Measurements from ENCODE around the gene GIPC1. TPM values are rescaled to one million over a fixed set of nuclear protein-coding genes. Genes with fewer than 3 reads are reported as not detected.
"Not testable (repeated sequence)": the region's sequence is repeated elsewhere in the genome, so short reads cannot be mapped to it uniquely, and the experiment has no call there.

Gene GIPC1
- polyA plus RNA-seq, 1 of the 3 experiments (the other 2 are of a cell fraction): 144 TPM

DNA sequence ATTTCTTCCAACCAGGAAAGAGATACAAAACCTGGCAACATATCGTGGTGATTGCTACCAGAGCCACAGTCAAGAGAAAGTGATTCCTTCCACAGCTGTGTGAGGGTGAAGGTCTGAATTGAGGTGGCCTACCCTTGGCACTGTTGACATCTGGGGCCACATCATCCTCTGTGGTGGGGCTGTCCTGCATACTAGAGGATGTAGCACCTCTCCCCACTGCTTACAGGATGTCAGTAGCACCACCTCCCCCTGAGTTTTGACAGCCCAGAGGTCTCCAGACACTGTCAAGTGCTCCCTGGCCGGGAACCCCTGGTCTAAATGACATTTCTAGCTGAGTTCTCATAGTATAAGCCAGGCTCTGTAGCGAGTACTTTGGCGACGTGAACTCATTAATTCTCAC lies 36.2 kb downstream of the GIPC1 start:
- DNase-seq: no peak
- no peak overlapping the region for H3K27ac ChIP-seq (ENCODE audit: low read depth in 2 of 2, low read length in 1 of 2)
- no peak overlapping the region for H3K4me3 ChIP-seq (ENCODE audit: low read depth in 2 of 2, low read length in 1 of 2)
- no peak overlapping the region for H3K9ac ChIP-seq
- H3K4me2 ChIP-seq: no peak overlapping the region
- POLR2A ChIA-PET: no interaction called here
- H2AFZ ChIP-seq (ENCODE audit: low read depth): no peak overlapping the region
- peaks cover 4% of the 10 kb centered on the region for H3F3A ChIP-seq (replicated peaks; ENCODE audit: insufficient read depth)
- 96% methylated on average over 2 of the region's 5 CpGs for WGBS (ENCODE audit: low lambda C conversion rate)
- CTCF ChIA-PET: interaction anchor here (1.8 to 3.0 kb wide), 2 partner anchors 12 to 20 kb away, joined by 5 to 8 read pairs; no protein-coding TSS in a partner anchor
- H3K9me2 ChIP-seq: no peaks in the 10 kb centered on the region
- H4K20me1 ChIP-seq (ENCODE audit: insufficient read depth): no peaks in the 10 kb centered on the region
- peaks cover 19 to 24% of the 10 kb centered on the region in 2 experiments for H3K36me3 ChIP-seq (replicated peaks in 1 of 2; ENCODE audit: control insufficient read depth in 1 of 2, insufficient read depth in 2 of 2, low read length in 1 of 2)
- H3K9me3 ChIP-seq: no peaks in the 10 kb centered on the region
- no peaks in the 10 kb centered on the region for H3K27me3 ChIP-seq (ENCODE audit: insufficient read depth)
- no peaks in the 10 kb centered on the region for H3K4me1 ChIP-seq (ENCODE audit: control insufficient read depth in 1 of 2, insufficient read depth in 2 of 2, low read depth in 1 of 2, low read length in 1 of 2)
- no peaks in the 10 kb centered on the region for H3K79me2 ChIP-seq (ENCODE audit: insufficient read depth)
- TF ChIP-seq, protein P1, sequence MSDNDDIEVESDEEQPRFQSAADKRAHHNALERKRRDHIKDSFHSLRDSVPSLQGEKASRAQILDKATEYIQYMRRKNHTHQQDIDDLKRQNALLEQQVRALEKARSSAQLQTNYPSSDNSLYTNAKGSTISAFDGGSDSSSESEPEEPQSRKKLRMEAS (IDR thresholded peaks at IDR 0.05; ENCODE audit: low read depth): no peak
- TF ChIP-seq TAF1 (IDR thresholded peaks at IDR 0.05; ENCODE audit: borderline replicate concordance, low read depth, low read length): no peak
- TF ChIP-seq, protein P2, sequence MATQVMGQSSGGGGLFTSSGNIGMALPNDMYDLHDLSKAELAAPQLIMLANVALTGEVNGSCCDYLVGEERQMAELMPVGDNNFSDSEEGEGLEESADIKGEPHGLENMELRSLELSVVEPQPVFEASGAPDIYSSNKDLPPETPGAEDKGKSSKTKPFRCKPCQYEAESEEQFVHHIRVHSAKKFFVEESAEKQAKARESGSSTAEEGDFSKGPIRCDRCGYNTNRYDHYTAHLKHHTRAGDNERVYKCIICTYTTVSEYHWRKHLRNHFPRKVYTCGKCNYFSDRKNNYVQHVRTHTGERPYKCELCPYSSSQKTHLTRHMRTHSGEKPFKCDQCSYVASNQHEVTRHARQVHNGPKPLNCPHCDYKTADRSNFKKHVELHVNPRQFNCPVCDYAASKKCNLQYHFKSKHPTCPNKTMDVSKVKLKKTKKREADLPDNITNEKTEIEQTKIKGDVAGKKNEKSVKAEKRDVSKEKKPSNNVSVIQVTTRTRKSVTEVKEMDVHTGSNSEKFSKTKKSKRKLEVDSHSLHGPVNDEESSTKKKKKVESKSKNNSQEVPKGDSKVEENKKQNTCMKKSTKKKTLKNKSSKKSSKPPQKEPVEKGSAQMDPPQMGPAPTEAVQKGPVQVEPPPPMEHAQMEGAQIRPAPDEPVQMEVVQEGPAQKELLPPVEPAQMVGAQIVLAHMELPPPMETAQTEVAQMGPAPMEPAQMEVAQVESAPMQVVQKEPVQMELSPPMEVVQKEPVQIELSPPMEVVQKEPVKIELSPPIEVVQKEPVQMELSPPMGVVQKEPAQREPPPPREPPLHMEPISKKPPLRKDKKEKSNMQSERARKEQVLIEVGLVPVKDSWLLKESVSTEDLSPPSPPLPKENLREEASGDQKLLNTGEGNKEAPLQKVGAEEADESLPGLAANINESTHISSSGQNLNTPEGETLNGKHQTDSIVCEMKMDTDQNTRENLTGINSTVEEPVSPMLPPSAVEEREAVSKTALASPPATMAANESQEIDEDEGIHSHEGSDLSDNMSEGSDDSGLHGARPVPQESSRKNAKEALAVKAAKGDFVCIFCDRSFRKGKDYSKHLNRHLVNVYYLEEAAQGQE (IDR thresholded peaks at IDR 0.05; ENCODE audit: low read depth, low read length): no peak

DNA sequence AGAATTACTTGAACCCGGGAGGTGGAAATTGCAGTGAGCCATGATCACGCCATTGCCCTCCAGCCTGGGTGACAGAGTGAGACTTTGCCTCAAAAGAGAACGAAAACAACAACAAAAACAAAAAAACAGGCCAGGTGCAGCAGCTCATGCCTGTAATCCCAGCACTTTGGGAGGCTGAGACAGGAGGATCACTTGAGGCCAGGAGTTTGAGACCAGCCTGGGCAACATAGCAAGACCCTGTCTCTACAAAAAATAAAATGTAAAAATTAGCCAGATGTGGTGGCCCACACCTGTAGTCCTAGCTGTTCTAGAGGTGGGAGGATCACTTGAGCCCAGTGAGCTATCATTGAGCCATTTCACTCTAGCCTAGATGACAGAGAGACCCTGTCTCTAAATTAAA lies 43.6 kb downstream of the GIPC1 start:
- POLR2A ChIA-PET; H3F3A ChIP-seq (replicated peaks; ENCODE audit: insufficient read depth); H3K9ac ChIP-seq; H3K27ac ChIP-seq (ENCODE audit: low read depth in 2 of 2, low read length in 1 of 2); H3K4me1 ChIP-seq (ENCODE audit: control insufficient read depth in 1 of 2, insufficient read depth in 2 of 2, low read depth in 1 of 2, low read length in 1 of 2); H3K9me2 ChIP-seq; H3K27me3 ChIP-seq (ENCODE audit: insufficient read depth); H2AFZ ChIP-seq (ENCODE audit: low read depth); H3K4me3 ChIP-seq (ENCODE audit: low read depth in 2 of 2, low read length in 1 of 2); H4K20me1 ChIP-seq (ENCODE audit: insufficient read depth); DNase-seq; H3K79me2 ChIP-seq (ENCODE audit: insufficient read depth); H3K4me2 ChIP-seq; H3K9me3 ChIP-seq: not testable (repeated sequence)
- CTCF ChIA-PET: interaction anchor here (0.8 to 2.4 kb wide), 2 partner anchors 20 to 27 kb away, joined by 3 to 15 read pairs; no protein-coding TSS in a partner anchor
- peaks cover 20 to 34% of the 10 kb centered on the region in 2 experiments for H3K36me3 ChIP-seq (replicated peaks in 1 of 2; ENCODE audit: control insufficient read depth in 1 of 2, insufficient read depth in 2 of 2, low read length in 1 of 2)
- 93% methylated on average over 3 of the region's 3 CpGs for whole genome bisulfite sequencing (ENCODE audit: low lambda C conversion rate)

DNA sequence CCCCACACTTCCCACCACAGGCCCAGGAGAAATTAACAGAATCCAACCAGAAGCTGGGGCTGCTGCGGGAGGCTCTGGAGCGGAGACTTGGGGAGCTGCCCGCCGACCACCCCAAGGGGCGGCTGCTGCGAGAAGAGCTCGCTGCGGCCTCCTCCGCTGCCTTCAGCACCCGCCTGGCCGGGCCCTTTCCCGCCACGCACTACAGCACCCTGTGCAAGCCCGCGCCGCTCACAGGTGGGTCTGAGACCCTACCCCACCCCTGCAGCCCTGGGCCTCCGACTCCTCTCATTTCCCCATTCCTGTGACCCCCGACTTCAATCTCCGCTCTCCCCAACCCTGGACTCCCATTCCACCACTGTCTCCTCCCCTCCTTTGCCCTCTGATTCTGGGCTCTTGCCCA lies 45.1 kb downstream of the GIPC1 start:
- no peaks in the 10 kb centered on the region for H3K9me3 ChIP-seq
- POLR2A ChIA-PET: no interaction called here
- no peaks in the 10 kb centered on the region for H3K9me2 ChIP-seq
- no peaks in the 10 kb centered on the region for H3K4me1 ChIP-seq (ENCODE audit: control insufficient read depth in 1 of 2, insufficient read depth in 2 of 2, low read depth in 1 of 2, low read length in 1 of 2)
- H3K4me3 ChIP-seq (ENCODE audit: low read depth in 2 of 2, low read length in 1 of 2): no peak overlapping the region
- no peak for DNase-seq
- no peaks in the 10 kb centered on the region for H4K20me1 ChIP-seq (ENCODE audit: insufficient read depth)
- no peak overlapping the region for H3K27ac ChIP-seq (ENCODE audit: low read depth in 2 of 2, low read length in 1 of 2)
- CTCF ChIA-PET: interaction anchor here (0.9 to 1.1 kb wide), 2 partner anchors 21 to 45 kb away, joined by 3 to 7 read pairs; no protein-coding TSS in a partner anchor
- no peak overlapping the region for H2AFZ ChIP-seq (ENCODE audit: low read depth)
- H3K36me3 ChIP-seq (replicated peaks in 1 of 2; ENCODE audit: control insufficient read depth in 1 of 2, insufficient read depth in 2 of 2, low read length in 1 of 2): peaks cover 33 to 34% of the 10 kb centered on the region in 2 experiments
- H3K27me3 ChIP-seq (ENCODE audit: insufficient read depth): no peaks in the 10 kb centered on the region
- no peak overlapping the region for H3K9ac ChIP-seq
- WGBS (ENCODE audit: low lambda C conversion rate): 98% methylated on average over 13 of the region's 19 CpGs
- no peak for TF ChIP-seq ELF1 (IDR thresholded peaks at IDR 0.05)
- TF ChIP-seq, protein P1 (IDR thresholded peaks at IDR 0.05; ENCODE audit: low read depth): no peak
- peaks cover 8% of the 10 kb centered on the region for H3F3A ChIP-seq (replicated peaks; ENCODE audit: insufficient read depth)
- no peak overlapping the region for H3K4me2 ChIP-seq
- no peaks in the 10 kb centered on the region for H3K79me2 ChIP-seq (ENCODE audit: insufficient read depth)
